A549 (cell line): ENCODE results near the gene ANKRD10. TPM values are rescaled to one million over a fixed set of nuclear protein-coding genes. Genes with fewer than 3 reads are reported as not detected.

ENCODE experiments used
- ATAC-seq, 2 experiments: fragments of 200-7000 bp in 1 of 2; fragments of >200 bp in 1 of 2; cut with Nextera tagmentation in 1 of 2; cut with Tn5 transposase in 1 of 2; 3 replicates each; pipeline versions ENCODE4 v1.8.0 to v1.9.1; 2018 to 2020; ENCODE audit warnings: mild to moderate bottlenecking in 1 of 2, moderate library complexity in 1 of 2
- CTCF ChIA-PET: fragments of 300-600 bp; sonication (Branson Sonifier 250); formaldehyde crosslinking; extraction: SDS; loops from one replicate; lab custom pipeline; 2021; ENCODE audit warnings: antibody characterized with exemption, inconsistent platforms; lab: Yijun Ruan, JAX
- POLR2A ChIA-PET: fragments of 350-600 bp; formaldehyde crosslinking; extraction: SDS; loops from one replicate; lab custom pipeline; 2021; ENCODE audit warnings: antibody characterized with exemption, inconsistent platforms; lab: Yijun Ruan, JAX
- DNase-seq, 2 experiments: peaks; one replicate each; pipeline versions ENCODE4 v3.0.0 to v3.0.0-alpha.2; 2011 to 2016; ENCODE audit warnings: low read depth in 1 of 2, low spot score in 1 of 2
- FAIRE-seq: peaks from 2 replicates; lab custom pipeline; 2011; peaks lifted over from hg19 to GRCh38; lab: Jason Lieb, UNC
- H3K27ac ChIP-seq, 2 experiments: fragments of >200 bp; sonication (Bioruptor Twin); formaldehyde crosslinking; 3 replicates each; pipeline ENCODE4 v1.5.1; 2016 to 2017
- H3K4me1 ChIP-seq: fragments of >200 bp; sonication (Bioruptor Twin); formaldehyde crosslinking; 3 replicates; pipeline ENCODE4 v1.6.1; 2016
- H3K4me2 ChIP-seq: fragments of >200 bp; sonication (Bioruptor Twin); formaldehyde crosslinking; 3 replicates; pipeline ENCODE4 v1.6.1; 2016
- H3K4me3 ChIP-seq: fragments of >200 bp; sonication (Bioruptor Twin); formaldehyde crosslinking; 3 replicates; pipeline ENCODE4 v1.5.1; 2016
- H3K9me3 ChIP-seq: fragments of >200 bp; sonication (Bioruptor Twin); formaldehyde crosslinking; 3 replicates; pipeline ENCODE4 v1.6.1; 2016
- BHLHE40 ChIP-seq: IDR thresholded peaks from 2 replicates; pipeline ENCODE4 v1.6.1; 2012; ENCODE audit warnings: low read depth, low read length, inconsistent platforms
- CBX8 ChIP-seq: fragments of 200-600 bp; sonication (generic); IDR thresholded peaks from 2 replicates; pipeline ENCODE4 v1.6.1; 2016
- CHD4 ChIP-seq: fragments of 200-600 bp; sonication (generic); IDR thresholded peaks from 2 replicates; pipeline ENCODE4 v1.6.1; 2016; ENCODE audit warnings: antibody characterized with exemption, mild to moderate bottlenecking, borderline replicate concordance
- EHF ChIP-seq: fragments of 250-450 bp; sonication (Bioruptor Pico); IDR thresholded peaks from 2 replicates; pipeline ENCODE4 v1.5.0; 2020; ENCODE audit warnings: mild to moderate bottlenecking
- EHMT2 ChIP-seq: fragments of 200-600 bp; sonication (generic); IDR thresholded peaks from 2 replicates; pipeline ENCODE4 v1.6.1; 2016; ENCODE audit warnings: antibody characterized with exemption, low read depth, mild to moderate bottlenecking, moderate library complexity
- FOSL2 ChIP-seq, 2 experiments: fragments of 450-650 bp in 1 of 2; fragments of >200 bp in 1 of 2; sonication (Bioruptor Twin) in 1 of 2; formaldehyde crosslinking; IDR thresholded peaks; 2 replicates each; pipeline versions ENCODE4 v1.5.0 to v1.6.1; 2016 to 2020; ENCODE audit warnings: mild to moderate bottlenecking in 1 of 2, moderate library complexity in 1 of 2
- FOXS1 ChIP-seq: fragments of 250-450 bp; sonication (Bioruptor Pico); IDR thresholded peaks from 2 replicates; pipeline ENCODE4 v1.5.0; 2020; ENCODE audit warnings: mild to moderate bottlenecking, moderate library complexity
- GATA3 ChIP-seq: IDR thresholded peaks from 2 replicates; pipeline ENCODE4 v1.6.1; 2012; ENCODE audit warnings: borderline replicate concordance
- HDAC2 ChIP-seq: fragments of 200-600 bp; sonication (generic); IDR thresholded peaks from 2 replicates; pipeline ENCODE4 v1.6.1; 2016
- HOXA7 ChIP-seq: fragments of 250-450 bp; sonication (Bioruptor Pico); IDR thresholded peaks from 2 replicates; pipeline ENCODE4 v1.5.0; 2020; ENCODE audit warnings: mild to moderate bottlenecking, moderate library complexity
- HOXB13 ChIP-seq: fragments of 250-450 bp; sonication (Bioruptor Pico); IDR thresholded peaks from 2 replicates; pipeline ENCODE4 v1.5.0; 2020; ENCODE audit warnings: low read depth, mild to moderate bottlenecking, moderate library complexity
- JUNB ChIP-seq: fragments of >200 bp; sonication (Bioruptor Twin); formaldehyde crosslinking; IDR thresholded peaks from 2 replicates; pipeline ENCODE4 v1.6.1; 2016
- KDM5A ChIP-seq: fragments of 200-600 bp; sonication (generic); IDR thresholded peaks from 2 replicates; pipeline ENCODE4 v1.6.1; 2016; ENCODE audit warnings: antibody characterized with exemption, mild to moderate bottlenecking
- NPAS2 ChIP-seq: fragments of 250-450 bp; sonication (Bioruptor Pico); IDR thresholded peaks from 2 replicates; pipeline ENCODE4 v1.8.0; 2022; ENCODE audit warnings: mild to moderate bottlenecking, moderate library complexity, borderline replicate concordance
- NR3C1 ChIP-seq: fragments of >200 bp; sonication (Bioruptor Twin); formaldehyde crosslinking; IDR thresholded peaks from 3 replicates; pipeline ENCODE4 v1.6.1; 2017
- PHF8 ChIP-seq: fragments of 200-600 bp; sonication (generic); IDR thresholded peaks from 2 replicates; pipeline ENCODE4 v1.6.1; 2016; ENCODE audit warnings: low read depth, mild to moderate bottlenecking, antibody characterized with exemption, moderate library complexity, borderline replicate concordance
- POLR2A ChIP-seq: IDR thresholded peaks from 2 replicates; pipeline ENCODE4 v1.6.1; 2012; ENCODE audit warnings: mild to moderate bottlenecking, low read length
- POLR2AphosphoS2 ChIP-seq: conservative IDR thresholded peaks from 2 replicates; pipeline ENCODE4 v1.6.1; 2012; ENCODE audit warnings: low read length, improper control_type of control experiment, inconsistent platforms
- RAD21 ChIP-seq, 2 experiments: fragments of >200 bp in 1 of 2; sonication (Bioruptor Twin) in 1 of 2; formaldehyde crosslinking in 1 of 2; IDR thresholded peaks in 1 of 2; conservative IDR thresholded peaks in 1 of 2; 2 replicates in 1 of 2; 3 replicates in 1 of 2; pipeline ENCODE4 v1.6.1; 2012 to 2018; ENCODE audit warnings: inconsistent platforms in 1 of 2
- RCOR1 ChIP-seq: fragments of 150-350 bp; IDR thresholded peaks from 2 replicates; pipeline ENCODE4 v1.6.1; 2014; ENCODE audit warnings: antibody characterized with exemption, low read length, low read depth
- RFX5 ChIP-seq: fragments of 450-650 bp; IDR thresholded peaks from 2 replicates; pipeline ENCODE4 v1.7.1; 2014; ENCODE audit warnings: antibody characterized with exemption, mild to moderate bottlenecking, moderate library complexity
- SMC3 ChIP-seq: fragments of >200 bp; sonication (Bioruptor Twin); formaldehyde crosslinking; IDR thresholded peaks from 3 replicates; pipeline ENCODE4 v1.6.1; 2018; ENCODE audit warnings: inconsistent platforms
- SREBF2 ChIP-seq: fragments of 450-650 bp; IDR thresholded peaks from 2 replicates; pipeline ENCODE4 v1.6.1; 2014; ENCODE audit warnings: mild to moderate bottlenecking, moderate library complexity
- TFCP2L1 ChIP-seq: fragments of 250-450 bp; sonication (Bioruptor Pico); IDR thresholded peaks from 2 replicates; pipeline ENCODE4 v1.5.0; 2021; ENCODE audit warnings: mild to moderate bottlenecking
- TP53 ChIP-seq: fragments of 250-450 bp; sonication (Bioruptor Pico); IDR thresholded peaks from 2 replicates; pipeline ENCODE4 v1.5.0; 2021; ENCODE audit warnings: mild to moderate bottlenecking, moderate library complexity
- ZC3H11A ChIP-seq: fragments of 450-650 bp; IDR thresholded peaks from 2 replicates; pipeline ENCODE4 v1.6.1; 2014; ENCODE audit warnings: antibody characterized with exemption, mild to moderate bottlenecking
- ZNF302 ChIP-seq: fragments of 250-450 bp; sonication (Bioruptor Pico); IDR thresholded peaks from 2 replicates; pipeline ENCODE4 v1.9.0; 2021; ENCODE audit warnings: inconsistent platforms, mild to moderate bottlenecking, moderate library complexity
- WGBS: methylation state at CpG from one replicate; pipeline ENCODE4 v1.1.6; 2017; ENCODE audit errors: missing lambda C conversion rate; 5-methylcytosine and 5-hydroxymethylcytosine counted together
- polyA plus RNA-seq, 4 experiments: library from polyadenylated mRNA; depleted of rRNA in 3 of 4; stranded (reverse); fragments of >200 nt; fragmentation: RNase III in 1 of 4; extraction: RNeasy Plus Mini Kit Qiagen cat#74134 plus additional on column Dnase treatment in 1 of 4; gene quantifications; 2 replicates in 3 of 4; 3 replicates in 1 of 4; pipeline ENCODE4 v1.2.3, GENCODE V29; 2011 to 2017
- TF ChIP-seq, protein P1 (sequence below): fragments of 150-350 bp; IDR thresholded peaks from 2 replicates; pipeline ENCODE4 v1.6.1; 2014; ENCODE audit warnings: low read depth, mild to moderate bottlenecking, low read length
- TF ChIP-seq, protein P2 (sequence below): IDR thresholded peaks from 2 replicates; pipeline ENCODE4 v1.6.1; 2012
- TF ChIP-seq, protein P3 (sequence below): fragments of 200-600 bp; sonication (generic); IDR thresholded peaks from 2 replicates; pipeline ENCODE4 v1.6.1; 2016; ENCODE audit warnings: antibody characterized with exemption, mild to moderate bottlenecking, moderate library complexity

Gene ANKRD10
- polyA plus RNA-seq, 2 of the 4 experiments (the other 2 are of a cell fraction), result 32.1 to 66.0 TPM

DNA sequence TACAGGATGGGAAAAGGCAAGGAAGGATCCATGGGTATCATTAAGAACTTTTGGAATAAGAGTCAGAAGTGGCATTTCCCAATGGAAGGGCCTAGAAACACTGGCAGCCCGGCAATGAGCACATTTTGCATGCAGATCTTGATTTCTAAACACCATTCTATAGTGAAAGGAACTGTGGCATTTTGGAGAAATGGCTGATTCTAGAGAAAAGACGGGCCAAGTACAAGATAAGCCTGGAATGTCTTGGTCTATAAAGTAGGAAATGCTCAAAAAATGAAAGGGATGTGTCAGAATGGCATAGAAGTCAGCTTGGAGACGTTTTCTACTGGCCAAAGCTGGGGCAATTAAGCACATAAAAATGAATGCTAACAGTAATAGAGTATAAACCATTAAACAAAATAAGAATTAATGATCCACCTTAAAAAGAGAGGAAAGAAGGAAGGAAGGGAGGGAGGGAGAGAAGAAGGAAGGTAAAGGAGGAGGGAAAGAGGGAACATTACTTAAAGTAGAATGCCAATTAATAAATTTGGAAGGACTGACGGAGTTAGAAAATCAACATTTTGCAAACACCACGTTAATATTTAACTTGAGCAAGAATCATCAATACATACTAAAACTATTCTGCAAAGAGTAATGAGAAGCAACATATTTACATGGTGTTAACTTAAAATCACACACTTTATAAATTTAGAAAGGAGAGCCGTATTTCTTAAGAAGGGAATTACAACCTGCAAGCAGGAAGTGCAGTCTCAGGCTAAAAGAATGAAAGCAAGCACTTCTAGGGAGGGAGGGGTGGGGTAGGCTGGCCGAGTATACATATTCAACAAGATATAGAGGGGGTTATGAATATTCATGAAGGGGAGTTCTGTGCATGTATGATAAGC, 78.9 kb downstream of the ANKRD10 start (continued):
- TF ChIP-seq, protein P1, sequence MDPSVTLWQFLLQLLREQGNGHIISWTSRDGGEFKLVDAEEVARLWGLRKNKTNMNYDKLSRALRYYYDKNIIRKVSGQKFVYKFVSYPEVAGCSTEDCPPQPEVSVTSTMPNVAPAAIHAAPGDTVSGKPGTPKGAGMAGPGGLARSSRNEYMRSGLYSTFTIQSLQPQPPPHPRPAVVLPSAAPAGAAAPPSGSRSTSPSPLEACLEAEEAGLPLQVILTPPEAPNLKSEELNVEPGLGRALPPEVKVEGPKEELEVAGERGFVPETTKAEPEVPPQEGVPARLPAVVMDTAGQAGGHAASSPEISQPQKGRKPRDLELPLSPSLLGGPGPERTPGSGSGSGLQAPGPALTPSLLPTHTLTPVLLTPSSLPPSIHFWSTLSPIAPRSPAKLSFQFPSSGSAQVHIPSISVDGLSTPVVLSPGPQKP, result no peak
- TF ChIP-seq SREBF2 (no peak), KDM5A (no peak), GATA3 (no peak), EHF (CRISPR knock-in tag) (no peak), TP53 (CRISPR knock-in tag) (no peak), ZC3H11A (no peak)

DNA sequence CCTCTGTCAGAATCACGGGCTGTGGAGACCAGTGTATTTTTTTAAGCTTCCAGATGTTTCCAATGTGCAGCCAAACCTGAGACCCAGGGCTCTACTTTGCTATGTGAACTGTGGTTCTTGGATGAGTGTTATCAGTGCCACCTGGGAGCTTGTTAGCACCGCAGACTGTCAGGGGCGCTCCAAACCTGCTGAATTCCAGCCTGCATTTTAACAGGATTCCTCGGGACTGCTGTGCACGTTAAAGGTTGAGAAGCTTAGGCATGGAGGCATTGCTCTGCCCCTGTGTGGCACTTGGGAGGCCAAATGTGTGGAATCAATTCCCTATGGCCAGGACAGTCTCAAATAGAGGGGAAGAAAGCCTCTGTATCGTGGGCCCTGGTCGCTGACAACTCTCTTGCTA, 80.3 kb downstream of the ANKRD10 start:
- FAIRE-seq, result no peak
- Histone ChIP-seq H3K4me2 (no peak overlapping the region), H3K4me1 (no peaks in the 10 kb centered on the region), H3K4me3 (no peak overlapping the region), H3K27ac (no peak overlapping the region), H3K9me3 (no peaks in the 10 kb centered on the region)
- CTCF ChIA-PET, result interaction anchor here (0.8 kb wide), 1 partner anchor 15 kb away, joined by 3 read pairs; no protein-coding TSS in a partner anchor
- DNase-seq, result no peak
- TF ChIP-seq HOXB13 (CRISPR knock-in tag) (no peak), JUNB (no peak), FOXS1 (CRISPR knock-in tag) (no peak), SMC3 (no peak), FOSL2 (IDR thresholded peaks at IDR 0.05) (no peak), FOSL2 (CRISPR knock-in tag; IDR thresholded peaks at IDR 0.05) (no peak), RFX5 (no peak), CBX8 (no peak), HDAC2 (no peak), ZNF302 (CRISPR knock-in tag) (no peak), RCOR1 (no peak), TFCP2L1 (no peak), SREBF2 (no peak), ZC3H11A (no peak), NR3C1 (no peak), PHF8 (no peak), RAD21 (conservative IDR thresholded peaks at IDR 0.05 in 1 of 2, IDR thresholded peaks at IDR 0.05 in 1 of 2) (no peak), HOXA7 (no peak)
- TF ChIP-seq, protein P2, sequence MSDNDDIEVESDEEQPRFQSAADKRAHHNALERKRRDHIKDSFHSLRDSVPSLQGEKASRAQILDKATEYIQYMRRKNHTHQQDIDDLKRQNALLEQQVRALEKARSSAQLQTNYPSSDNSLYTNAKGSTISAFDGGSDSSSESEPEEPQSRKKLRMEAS, result no peak
- TF ChIP-seq, protein P1, result no peak
- no peak for ATAC-seq
- WGBS, result 59% methylated on average over 6 of the region's 7 CpGs
- POLR2A ChIA-PET, result no interaction called here

DNA sequence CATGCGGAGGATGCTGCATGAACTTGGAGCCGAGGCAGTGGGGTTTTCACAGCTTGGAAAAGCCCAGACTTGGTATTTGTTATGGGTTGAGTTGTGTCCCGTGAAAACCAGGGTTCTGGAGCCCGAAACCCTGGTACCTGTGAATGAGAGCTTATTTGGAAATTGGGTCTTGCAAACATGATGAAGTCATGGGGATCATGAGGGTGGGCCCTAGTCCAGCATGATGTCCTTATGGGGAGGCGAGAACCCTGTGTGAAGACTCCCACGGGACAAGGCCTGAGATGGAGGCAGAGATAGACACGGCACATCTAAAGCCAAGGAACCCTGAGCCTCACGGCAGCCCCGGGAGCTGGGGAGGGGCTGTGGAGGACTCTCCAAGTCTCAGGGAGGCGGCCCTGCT, 82.3 kb downstream of the ANKRD10 start:
- Histone ChIP-seq H3K9me3 (no peaks in the 10 kb centered on the region), H3K4me2 (no peak overlapping the region), H3K4me1 (no peaks in the 10 kb centered on the region), H3K4me3 (no peak overlapping the region), H3K27ac (no peak overlapping the region)
- ChIA-PET POLR2A (no interaction called here), CTCF (no interaction called here)
- WGBS, result 74% methylated on average over 8 of the region's 10 CpGs
- no peak for DNase-seq
- TF ChIP-seq POLR2AphosphoS2, result no peak
- TF ChIP-seq, protein P3, sequence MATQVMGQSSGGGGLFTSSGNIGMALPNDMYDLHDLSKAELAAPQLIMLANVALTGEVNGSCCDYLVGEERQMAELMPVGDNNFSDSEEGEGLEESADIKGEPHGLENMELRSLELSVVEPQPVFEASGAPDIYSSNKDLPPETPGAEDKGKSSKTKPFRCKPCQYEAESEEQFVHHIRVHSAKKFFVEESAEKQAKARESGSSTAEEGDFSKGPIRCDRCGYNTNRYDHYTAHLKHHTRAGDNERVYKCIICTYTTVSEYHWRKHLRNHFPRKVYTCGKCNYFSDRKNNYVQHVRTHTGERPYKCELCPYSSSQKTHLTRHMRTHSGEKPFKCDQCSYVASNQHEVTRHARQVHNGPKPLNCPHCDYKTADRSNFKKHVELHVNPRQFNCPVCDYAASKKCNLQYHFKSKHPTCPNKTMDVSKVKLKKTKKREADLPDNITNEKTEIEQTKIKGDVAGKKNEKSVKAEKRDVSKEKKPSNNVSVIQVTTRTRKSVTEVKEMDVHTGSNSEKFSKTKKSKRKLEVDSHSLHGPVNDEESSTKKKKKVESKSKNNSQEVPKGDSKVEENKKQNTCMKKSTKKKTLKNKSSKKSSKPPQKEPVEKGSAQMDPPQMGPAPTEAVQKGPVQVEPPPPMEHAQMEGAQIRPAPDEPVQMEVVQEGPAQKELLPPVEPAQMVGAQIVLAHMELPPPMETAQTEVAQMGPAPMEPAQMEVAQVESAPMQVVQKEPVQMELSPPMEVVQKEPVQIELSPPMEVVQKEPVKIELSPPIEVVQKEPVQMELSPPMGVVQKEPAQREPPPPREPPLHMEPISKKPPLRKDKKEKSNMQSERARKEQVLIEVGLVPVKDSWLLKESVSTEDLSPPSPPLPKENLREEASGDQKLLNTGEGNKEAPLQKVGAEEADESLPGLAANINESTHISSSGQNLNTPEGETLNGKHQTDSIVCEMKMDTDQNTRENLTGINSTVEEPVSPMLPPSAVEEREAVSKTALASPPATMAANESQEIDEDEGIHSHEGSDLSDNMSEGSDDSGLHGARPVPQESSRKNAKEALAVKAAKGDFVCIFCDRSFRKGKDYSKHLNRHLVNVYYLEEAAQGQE, result no peak
- TF ChIP-seq BHLHE40, result no peak
- no peak for TF ChIP-seq POLR2A
- TF ChIP-seq HOXB13 (CRISPR knock-in tag), result no peak
- no peak for TF ChIP-seq RFX5
- no peak for TF ChIP-seq EHF (CRISPR knock-in tag)
- no peak for TF ChIP-seq NPAS2 (CRISPR knock-in tag)
- TF ChIP-seq RAD21 (conservative IDR thresholded peaks at IDR 0.05 in 1 of 2, IDR thresholded peaks at IDR 0.05 in 1 of 2), result no peak
- no peak for TF ChIP-seq EHMT2
- TF ChIP-seq CHD4, result no peak
- no peak for TF ChIP-seq FOSL2 (IDR thresholded peaks at IDR 0.05)
- no peak for TF ChIP-seq FOSL2 (CRISPR knock-in tag; IDR thresholded peaks at IDR 0.05)
- TF ChIP-seq SMC3, result no peak
- no peak for FAIRE-seq
- no peak for ATAC-seq
